ENCODE results near the gene SLC39A11. TPM values are rescaled to one million over a fixed set of nuclear protein-coding genes. Genes with fewer than 3 reads are reported as not detected.

Gene SLC39A11
- total and polyA plus RNA-seq, 2 of the 13 experiments (the other 11 are each of a cell fraction or from before 2014, with no cell fraction given): 17.2 to 31.5 TPM

DNA sequence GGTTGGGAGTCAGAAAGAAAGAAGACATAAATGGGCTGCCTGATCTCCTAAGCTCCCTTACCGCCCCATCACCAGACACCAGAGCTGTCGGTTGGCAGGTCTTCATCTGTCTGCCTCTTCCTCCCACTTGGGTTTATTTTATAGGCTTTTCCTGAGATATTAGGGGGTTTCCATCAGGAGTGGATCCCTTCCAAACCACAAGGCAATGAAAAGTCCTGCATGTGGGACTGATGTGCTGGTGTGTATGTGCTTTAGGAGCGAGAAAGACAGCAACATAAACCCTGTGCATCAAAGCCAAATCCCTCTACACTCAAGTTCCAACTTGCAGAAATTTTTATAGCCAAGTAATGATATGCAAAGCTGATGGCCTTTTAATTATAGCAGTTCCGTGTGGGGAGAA is 389.5 kb downstream of the SLC39A11 start:
- no peak overlapping the region for H3K27ac ChIP-seq (ENCODE audit: extremely low read length, insufficient read depth, low read length)
- CTCF ChIA-PET (ENCODE audit: low intra/inter-chr PET ratio, low total read pairs): interaction anchor here (0.8 to 1.4 kb wide), 2 partner anchors 68 to 143 kb away, joined by 3 to 5 read pairs; no protein-coding TSS in a partner anchor

More for the DNA sequence above, 389.5 kb downstream of the SLC39A11 start:
- Histone ChIP-seq H3K9me3 (ENCODE audit: low read length) (0 out of 2 replicates have a peak, but pooled peaks cover 4% of the 10 kb centered on the region), H4K20me1 (ENCODE audit: insufficient read depth, low read length) (no peaks in the 10 kb centered on the region), H3K4me1 (ENCODE audit: insufficient read depth, low read length) (peaks cover 54% of the 10 kb centered on the region), H3K27me3 (ENCODE audit: control insufficient read depth in 1 of 2, insufficient read depth in 2 of 2, low read length in 2 of 2) (no peaks in the 10 kb centered on the region), H3K79me2 (ENCODE audit: insufficient read depth, low read length) (no peaks in the 10 kb centered on the region), H3K9ac (ENCODE audit: insufficient read depth, low read depth, low read length) (no peak overlapping the region), H3K36me3 (replicated peaks in 1 of 2; ENCODE audit: control insufficient read depth in 1 of 2, insufficient read depth in 2 of 2, low read length in 2 of 2) (no peaks in the 10 kb centered on the region), H3K4me3 (replicated peaks in 1 of 3; ENCODE audit: insufficient read depth in 1 of 3, low read depth in 2 of 3, low read length in 3 of 3) (no peak overlapping the region), H3K4me2 (ENCODE audit: low read depth, low read length) (no peak overlapping the region), H2AFZ (ENCODE audit: low read length) (no peak overlapping the region)
- ATAC-seq (no peak), DNase-seq (ENCODE audit: low spot score) (no peak), FAIRE-seq (no peak)
- intact Hi-C loops (cut with micrococcal nuclease; ENCODE audit: unreplicated experiment): no loop called here
- TF ChIP-seq, protein P1, sequence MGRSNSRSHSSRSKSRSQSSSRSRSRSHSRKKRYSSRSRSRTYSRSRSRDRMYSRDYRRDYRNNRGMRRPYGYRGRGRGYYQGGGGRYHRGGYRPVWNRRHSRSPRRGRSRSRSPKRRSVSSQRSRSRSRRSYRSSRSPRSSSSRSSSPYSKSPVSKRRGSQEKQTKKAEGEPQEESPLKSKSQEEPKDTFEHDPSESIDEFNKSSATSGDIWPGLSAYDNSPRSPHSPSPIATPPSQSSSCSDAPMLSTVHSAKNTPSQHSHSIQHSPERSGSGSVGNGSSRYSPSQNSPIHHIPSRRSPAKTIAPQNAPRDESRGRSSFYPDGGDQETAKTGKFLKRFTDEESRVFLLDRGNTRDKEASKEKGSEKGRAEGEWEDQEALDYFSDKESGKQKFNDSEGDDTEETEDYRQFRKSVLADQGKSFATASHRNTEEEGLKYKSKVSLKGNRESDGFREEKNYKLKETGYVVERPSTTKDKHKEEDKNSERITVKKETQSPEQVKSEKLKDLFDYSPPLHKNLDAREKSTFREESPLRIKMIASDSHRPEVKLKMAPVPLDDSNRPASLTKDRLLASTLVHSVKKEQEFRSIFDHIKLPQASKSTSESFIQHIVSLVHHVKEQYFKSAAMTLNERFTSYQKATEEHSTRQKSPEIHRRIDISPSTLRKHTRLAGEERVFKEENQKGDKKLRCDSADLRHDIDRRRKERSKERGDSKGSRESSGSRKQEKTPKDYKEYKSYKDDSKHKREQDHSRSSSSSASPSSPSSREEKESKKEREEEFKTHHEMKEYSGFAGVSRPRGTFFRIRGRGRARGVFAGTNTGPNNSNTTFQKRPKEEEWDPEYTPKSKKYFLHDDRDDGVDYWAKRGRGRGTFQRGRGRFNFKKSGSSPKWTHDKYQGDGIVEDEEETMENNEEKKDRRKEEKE (IDR thresholded peaks at IDR 0.05): no peak
- TF ChIP-seq RBFOX2 (IDR thresholded peaks at IDR 0.05; ENCODE audit: low read depth, low read length) (no peak), ZFP1 (CRISPR knock-in tag; IDR thresholded peaks at IDR 0.05) (no peak), CBX5 (CRISPR knock-in tag; IDR thresholded peaks at IDR 0.05; ENCODE audit: borderline replicate concordance) (no peak), TCF12 (IDR thresholded peaks at IDR 0.05) (no peak), TCF12 (CRISPR knock-in tag; IDR thresholded peaks at IDR 0.05) (no peak), TSC22D2 (CRISPR knock-in tag; IDR thresholded peaks at IDR 0.05; ENCODE audit: borderline replicate concordance) (no peak), RORA (CRISPR knock-in tag; IDR thresholded peaks at IDR 0.05) (no peak), HNRNPK (IDR thresholded peaks at IDR 0.05; ENCODE audit: low read depth, low read length, poor library complexity, severe bottlenecking) (no peak), SRF (IDR thresholded peaks at IDR 0.05; ENCODE audit: low read depth, low read length) (no peak), HNF4G (IDR thresholded peaks at IDR 0.05; ENCODE audit: borderline replicate concordance, low read depth, low read length) (no peak), HNF4G (CRISPR knock-in tag; IDR thresholded peaks at IDR 0.05; ENCODE audit: borderline replicate concordance, low read depth) (no peak), ARNT (IDR thresholded peaks at IDR 0.05) (no peak)
- TF ChIP-seq, protein P2, sequence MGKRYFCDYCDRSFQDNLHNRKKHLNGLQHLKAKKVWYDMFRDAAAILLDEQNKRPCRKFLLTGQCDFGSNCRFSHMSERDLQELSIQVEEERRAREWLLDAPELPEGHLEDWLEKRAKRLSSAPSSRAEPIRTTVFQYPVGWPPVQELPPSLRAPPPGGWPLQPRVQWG (CRISPR knock-in tag; IDR thresholded peaks at IDR 0.05; ENCODE audit: borderline replicate concordance, low read depth): no peak
- TF ChIP-seq, protein P3, sequence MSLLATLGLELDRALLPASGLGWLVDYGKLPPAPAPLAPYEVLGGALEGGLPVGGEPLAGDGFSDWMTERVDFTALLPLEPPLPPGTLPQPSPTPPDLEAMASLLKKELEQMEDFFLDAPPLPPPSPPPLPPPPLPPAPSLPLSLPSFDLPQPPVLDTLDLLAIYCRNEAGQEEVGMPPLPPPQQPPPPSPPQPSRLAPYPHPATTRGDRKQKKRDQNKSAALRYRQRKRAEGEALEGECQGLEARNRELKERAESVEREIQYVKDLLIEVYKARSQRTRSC (CRISPR knock-in tag; IDR thresholded peaks at IDR 0.05; ENCODE audit: low read depth): no peak
- TF ChIP-seq, protein P4, sequence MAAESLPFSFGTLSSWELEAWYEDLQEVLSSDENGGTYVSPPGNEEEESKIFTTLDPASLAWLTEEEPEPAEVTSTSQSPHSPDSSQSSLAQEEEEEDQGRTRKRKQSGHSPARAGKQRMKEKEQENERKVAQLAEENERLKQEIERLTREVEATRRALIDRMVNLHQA (CRISPR knock-in tag; IDR thresholded peaks at IDR 0.05): no peak
- TF ChIP-seq, protein P5, sequence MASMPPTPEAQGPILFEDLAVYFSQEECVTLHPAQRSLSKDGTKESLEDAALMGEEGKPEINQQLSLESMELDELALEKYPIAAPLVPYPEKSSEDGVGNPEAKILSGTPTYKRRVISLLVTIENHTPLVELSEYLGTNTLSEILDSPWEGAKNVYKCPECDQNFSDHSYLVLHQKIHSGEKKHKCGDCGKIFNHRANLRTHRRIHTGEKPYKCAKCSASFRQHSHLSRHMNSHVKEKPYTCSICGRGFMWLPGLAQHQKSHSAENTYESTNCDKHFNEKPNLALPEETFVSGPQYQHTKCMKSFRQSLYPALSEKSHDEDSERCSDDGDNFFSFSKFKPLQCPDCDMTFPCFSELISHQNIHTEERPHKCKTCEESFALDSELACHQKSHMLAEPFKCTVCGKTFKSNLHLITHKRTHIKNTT (CRISPR knock-in tag; IDR thresholded peaks at IDR 0.05): no peak
- TF ChIP-seq, protein P6, sequence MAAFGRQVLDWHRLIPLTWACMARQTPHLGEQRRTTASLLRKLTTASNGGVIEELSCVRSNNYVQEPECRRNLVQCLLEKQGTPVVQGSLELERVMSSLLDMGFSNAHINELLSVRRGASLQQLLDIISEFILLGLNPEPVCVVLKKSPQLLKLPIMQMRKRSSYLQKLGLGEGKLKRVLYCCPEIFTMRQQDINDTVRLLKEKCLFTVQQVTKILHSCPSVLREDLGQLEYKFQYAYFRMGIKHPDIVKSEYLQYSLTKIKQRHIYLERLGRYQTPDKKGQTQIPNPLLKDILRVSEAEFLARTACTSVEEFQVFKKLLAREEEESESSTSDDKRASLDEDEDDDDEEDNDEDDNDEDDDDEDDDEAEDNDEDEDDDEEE (CRISPR knock-in tag; IDR thresholded peaks at IDR 0.05): no peak
- BruUV-seq (replicated peaks): no TSS peak
- in situ Hi-C loops (cut with HindIII; ENCODE audit: extremely low pct_ligation_motif_present, low pct_unique_long_range_greater_than_20kb): no loop called here
- POLR2A ChIA-PET: interaction anchor here (1.4 kb wide), 1 partner anchor 13 kb away, joined by 3 read pairs; no protein-coding TSS in a partner anchor
- WGBS (ENCODE audit: low lambda C conversion rate): 97% methylated on average over 4 of the region's 4 CpGs

All from HepG2 (cell line).